Measurements from ENCODE around the gene ABHD8.

ABHD8 gene

DNA sequence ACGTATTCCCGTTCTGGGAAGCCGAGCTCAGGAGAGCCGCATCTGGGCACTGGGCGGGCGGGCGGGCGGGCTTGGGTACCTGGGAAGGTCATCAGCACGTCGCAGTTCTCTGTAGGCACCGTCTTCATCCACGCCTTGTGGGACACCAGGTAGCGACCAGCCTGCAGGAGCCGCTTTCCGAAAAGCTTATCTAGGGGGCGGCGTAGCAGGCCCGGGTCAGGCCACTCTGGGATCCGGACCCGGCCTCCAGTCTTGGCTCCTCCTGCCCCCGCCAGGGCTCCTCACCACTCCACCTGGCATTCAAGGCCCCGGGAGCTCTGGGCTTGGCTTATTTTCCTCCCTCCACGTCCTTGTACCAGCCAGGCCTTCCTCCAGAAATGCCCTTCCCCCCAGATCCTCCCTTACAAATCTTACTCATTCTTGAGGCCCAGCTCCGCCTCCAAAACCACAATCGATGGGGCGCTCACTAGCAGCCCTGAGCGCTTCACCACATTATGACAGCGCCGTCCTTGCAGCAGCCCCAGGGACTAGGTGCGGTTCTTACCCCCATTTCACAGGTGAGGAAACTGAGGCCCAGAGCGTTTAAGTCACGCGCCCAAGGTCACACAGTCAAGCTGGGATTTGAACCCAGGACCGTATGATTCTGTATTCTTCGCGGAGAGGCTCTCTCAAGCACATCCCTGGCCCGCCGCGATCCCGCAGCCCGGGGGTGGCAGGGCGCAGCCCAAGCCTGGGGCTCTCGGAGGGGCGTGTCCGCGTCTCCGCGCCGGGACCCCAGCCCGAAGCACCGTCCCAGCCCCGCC is 30.6 kb upstream of the ABHD8 start:
- peak; percentile 65 for DNase-seq

DNA sequence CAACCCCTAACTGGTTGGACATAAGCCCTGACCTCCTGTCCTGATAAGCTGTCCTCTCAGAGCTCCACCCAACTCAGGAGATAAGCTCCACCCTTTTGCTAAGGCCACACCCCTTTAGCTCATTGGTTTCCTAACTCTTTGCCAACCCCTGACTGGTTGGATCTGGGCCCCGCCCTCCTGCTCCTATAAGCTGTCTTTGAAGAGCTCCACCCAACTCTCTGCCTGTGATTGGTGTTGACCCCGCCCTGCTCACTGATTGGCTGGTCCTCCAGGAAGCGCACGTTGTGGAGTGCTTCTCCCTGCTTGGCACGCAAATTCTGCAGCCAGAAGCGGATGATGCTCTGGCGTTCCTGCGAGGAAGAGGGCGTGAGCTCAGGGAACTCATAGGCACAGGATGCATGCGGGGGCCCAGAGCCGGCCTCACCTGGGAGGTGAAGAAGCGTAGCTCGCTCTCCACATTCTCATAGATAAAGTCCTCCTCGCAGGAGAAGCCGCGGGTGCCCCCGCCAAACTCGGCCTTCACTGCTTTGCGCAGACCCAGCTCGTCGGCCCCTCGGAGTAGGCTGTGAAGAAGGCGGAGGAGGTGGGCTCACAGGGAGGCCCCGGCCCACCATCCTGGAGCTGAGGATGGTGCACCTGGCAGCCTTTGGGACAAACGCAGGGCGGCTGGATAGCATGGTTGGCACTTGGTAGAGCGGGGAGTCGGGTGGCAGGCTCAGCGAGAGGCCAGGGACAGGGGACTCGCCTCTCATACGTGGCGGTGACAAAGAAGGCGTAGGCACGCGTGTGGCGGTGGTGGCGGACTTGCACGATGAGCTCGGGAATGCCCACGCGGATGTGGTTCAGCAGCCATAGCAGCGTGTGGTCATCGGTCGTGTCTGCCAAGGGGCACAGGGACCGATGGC is 29.7 kb upstream of the ABHD8 start:
- peak; percentile 61 for DNase-seq

DNA sequence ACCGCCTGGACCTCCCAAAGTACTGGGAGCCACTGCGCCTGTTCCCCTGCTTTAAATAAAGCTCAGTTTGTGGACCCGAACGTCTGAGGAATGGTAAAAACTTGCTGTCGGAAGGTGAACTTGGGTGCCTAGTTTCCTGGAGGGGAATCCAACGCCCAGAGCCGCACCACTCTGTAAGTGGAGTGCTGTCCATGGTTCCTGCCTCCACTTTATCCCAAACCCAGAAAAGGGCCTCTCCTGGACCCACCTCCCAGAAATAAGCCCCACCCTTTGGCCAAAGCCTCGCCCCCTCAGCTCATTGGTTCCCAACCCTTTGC is 29.1 kb upstream of the ABHD8 start:
- no peak for DNase-seq

DNA sequence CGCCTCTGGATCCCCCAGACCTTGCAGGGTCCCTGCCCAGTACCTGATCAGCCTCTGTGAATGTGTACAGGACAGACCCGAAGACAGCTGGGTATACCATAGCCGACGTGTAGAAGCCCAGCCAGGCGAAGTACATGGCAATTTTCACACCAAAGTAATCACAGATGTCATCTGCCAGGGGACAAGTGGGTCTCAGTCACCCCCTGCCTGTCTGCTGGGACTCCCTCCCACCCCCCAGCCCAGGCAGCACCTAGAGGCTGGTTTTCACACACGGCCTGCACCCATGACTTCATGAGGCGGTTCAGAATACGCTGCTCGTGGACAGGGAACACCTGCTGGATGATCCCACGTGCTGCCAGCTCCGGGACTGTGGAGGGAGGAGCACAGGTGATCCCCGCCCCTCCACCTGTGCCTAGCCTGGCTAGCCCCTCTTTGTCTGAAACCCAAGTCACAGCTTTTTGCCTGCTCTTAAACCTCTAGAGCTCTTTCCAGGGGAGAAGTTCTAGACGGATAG is 27.9 kb upstream of the ABHD8 start:
- DNase-seq = no peak

DNA sequence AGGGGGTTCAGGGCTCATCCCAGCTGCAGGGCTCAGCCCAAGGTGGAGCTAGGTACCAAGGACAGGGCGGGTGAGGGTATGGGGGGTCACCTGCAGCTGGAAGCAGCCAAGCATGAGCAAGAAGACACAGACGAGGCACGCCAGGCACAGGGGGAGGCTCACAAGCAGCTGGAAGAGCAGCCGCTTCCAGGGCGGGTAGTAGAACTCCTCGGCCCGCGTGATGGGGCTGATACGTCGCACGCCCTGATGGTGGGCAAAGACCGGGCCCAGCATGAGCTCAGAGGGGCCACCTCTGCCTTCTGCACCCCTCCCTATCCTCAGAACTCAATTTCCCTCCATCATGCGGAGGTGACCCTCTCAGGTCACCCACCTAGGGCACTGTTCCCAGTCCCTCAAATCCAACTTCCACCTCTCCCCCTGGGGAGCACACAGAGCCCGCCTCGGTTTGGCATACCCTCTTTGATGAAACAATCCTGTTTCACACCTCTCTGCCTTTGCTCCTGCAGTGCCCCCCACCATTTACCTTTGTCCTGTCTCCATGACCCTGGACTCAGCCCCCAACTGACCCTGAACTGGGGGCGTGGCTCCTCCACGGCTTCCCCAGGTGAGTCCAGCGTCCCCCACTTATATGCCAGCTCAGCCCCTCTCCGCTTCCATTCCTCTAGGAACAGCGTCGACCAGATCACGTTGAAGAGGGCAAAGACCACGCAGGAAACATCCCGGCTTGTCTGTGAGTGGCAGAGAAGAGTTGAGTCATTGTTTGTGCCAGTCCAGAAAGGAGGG is 27.2 kb upstream of the ABHD8 start:
- no peak for DNase-seq

DNA sequence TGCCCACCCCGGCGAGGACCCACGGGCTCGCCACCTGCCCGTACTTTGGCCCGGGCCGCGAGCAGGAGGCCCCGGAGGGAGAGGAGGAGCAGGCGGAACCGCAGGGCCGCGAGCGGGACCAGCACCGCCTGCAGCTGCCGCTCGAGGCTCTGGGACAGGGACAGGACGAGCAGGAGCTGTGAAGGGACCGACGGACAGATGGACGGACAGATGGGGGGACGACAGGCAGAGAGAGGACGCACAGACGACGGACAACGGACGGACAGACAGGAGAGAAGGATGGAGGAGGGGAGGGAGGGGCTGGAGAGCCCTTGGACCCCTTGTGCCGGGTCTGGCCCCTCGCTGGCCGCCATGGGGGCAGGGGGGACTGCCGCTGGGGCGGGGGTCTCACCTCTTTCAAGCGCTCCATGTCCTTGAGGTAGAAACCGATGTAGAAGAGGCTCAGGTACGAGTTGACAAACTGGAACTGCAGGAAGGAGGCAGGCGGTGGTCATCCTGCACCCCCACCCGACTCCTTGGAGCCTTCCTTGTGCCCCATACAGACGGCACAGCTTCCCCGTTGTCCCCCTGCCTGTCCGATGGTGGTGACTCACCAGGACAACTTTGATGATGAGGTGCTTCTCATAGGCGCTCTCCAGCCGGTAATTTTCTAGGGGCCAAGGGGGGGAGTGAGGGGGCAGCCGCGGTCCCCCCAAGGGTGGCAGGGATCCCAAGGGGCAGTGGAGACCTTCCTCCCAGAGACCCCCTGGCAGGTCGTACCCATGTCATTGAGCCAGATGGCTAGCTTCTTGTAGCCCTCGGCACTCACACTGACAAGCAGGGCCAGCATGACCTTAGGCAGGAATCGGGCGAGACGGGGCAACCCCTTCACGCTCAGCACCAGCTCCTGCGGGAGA is 26.4 kb upstream of the ABHD8 start:
- no peak for DNase-seq

DNA sequence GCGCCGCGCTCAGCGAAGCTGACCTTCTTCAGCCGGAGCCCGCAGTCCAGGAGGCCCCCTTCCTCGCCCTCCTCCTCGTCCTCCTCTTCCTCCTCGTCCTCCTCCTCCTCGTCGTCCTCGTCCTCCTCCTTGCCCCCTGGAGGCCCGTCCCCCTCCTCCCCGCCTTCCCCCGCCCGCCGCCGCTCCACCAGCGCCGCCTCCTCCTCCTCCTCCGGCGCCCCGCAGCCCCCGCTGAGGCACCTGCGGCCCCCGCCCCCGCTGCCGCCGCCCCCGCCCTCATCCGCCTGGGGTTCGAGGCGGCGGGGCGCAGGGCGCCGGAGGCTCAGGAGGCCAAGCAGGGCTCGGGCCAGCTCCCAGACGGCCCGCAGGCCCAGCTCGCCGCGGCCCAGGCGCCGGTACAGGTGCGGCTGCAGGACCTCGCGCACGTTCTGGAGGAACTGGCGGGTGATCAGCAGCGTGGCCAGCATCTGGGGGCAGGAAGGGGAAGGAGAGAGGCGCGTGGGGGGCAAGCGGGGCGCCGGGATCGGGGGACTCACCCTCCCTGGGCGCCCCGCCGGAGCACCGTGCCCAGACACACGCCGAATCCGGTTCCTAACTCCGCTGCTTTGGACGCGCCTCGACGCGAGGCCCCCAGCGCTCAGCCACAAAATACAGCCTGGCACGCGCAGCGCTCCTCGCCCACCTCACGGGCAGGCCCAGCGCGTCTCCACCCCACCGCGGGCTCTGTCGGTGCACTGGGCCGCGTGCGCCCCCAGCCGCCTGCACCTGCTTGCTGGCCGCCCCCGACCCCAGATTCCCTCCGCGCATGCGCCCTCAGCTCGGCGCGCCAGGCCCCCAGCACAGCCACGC is 25.5 kb upstream of the ABHD8 start:
- DNase-seq = no peak

DNA sequence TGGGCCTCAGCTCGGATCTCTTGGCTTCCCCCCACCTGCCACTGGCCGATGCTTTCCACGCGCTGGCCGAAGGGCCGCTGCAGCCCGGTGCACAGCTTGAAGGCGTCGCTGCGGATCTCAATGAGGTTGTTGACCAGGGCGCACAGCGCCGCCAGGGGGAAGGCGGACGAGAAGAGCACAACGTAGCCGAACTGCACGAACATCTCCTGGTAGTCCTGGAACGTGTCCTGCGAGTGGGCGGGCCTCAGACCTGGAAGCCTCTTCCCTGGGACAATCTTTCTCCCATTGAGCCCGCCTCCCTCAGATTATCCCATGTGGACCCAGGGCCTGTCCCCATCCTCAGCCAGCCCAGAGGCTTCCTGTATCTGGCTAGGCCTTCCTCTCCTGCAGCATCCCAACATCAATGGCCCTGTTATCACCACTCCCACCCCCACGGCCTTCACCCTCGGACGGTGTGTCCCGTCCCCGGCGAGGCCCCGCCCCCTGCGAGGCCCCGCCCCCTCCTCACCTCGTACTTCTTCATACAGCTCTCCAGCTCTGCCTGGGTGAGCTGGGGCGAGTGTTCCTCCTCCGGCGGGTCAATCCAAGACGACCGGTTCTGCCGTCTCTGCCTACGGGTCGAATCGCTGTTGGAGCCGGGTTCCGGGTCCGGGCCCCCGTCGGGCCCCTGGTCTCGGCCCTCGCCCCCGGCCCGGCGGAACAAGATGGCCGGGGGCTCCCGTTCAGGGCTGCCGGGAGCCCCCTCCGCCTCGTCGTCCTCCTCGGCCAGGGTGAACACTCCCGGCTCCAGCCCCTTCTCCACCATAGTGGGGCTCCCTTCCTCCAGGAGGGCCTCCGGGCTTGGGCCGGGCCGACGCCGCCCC is 24.7 kb upstream of the ABHD8 start:
- peak; percentile 55 for DNase-seq

DNA sequence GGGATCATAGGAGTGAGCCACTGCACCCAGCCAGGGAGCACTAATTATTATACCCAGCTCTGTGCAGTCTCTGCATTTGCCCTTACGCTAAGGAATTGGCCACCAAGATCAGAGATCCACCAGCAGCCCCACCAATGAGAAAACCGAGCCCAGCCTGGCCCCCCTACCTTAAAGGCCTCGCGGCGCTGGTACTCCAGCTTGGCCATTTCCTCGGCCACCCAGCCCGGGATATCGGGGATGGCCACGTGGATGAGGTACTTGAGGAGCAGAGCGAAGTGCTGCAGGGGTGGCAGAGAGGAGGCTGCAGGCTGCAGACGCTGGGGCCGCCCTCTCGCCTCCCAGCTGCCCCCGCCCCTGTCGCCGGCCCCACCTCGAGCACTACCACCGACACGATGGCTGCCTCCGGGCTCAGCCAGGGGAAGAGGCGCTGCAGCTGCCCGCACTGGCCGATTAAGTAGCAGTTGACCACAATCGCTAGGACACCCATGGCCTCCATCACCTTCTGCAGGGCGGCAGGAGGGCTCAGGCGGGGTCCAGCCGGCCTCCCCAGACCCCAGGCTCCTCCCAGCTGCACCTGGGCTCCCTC is 23.9 kb upstream of the ABHD8 start:
- DNase-seq = no peak

DNA sequence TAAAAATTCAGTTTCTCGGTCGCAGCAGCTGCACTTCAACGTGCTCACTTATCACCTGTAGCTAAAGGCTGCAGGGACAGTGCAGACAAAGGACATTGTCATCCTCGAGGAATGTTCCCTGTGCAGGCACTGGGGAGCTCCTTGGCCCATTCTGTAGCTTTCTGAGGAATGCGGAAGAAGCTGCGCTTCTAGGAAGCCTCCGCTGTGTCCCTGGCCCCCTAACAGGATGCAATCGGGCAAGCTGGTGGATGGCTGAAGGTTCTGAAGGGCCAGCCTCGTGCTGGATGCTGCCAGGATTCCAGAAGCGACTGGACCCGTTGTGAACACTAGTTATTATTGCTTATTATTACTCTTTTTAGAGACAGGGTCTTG is 23.4 kb upstream of the ABHD8 start:
- DNase-seq = no peak

DNA sequence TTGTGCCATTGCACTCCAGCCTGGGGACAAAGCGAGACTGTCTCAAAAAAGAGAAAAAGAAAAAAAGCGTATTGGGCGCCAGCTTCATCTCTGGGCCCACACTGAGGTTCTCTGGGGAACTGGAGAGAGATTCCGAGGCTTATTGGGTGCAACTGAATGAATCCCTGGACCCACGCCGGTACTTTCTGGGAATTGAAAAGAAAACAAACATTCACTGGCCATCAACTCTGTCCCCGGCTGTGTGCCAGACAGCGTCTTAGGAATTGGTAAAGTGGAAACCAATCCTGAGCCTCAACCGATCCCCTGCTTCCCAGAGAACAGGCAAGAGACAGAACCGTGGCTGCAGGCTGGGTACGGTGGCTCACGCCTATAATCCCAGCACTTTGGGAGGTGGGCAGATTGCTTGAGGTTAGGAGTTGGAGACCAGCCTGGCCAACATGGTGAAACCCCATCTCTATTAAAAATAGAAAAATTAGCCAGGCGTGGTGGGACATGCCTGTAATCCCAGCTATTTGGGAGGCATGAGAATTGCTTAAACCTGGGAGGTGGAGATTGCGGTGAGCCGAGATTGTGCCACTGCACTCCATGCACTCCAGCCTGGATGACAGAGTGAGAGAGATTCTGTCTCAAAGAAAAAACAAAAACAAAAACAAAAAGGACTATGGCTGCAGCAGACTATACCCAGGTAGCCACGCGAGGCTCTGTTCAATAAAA is 22.8 kb upstream of the ABHD8 start:
- no peak for DNase-seq

DNA sequence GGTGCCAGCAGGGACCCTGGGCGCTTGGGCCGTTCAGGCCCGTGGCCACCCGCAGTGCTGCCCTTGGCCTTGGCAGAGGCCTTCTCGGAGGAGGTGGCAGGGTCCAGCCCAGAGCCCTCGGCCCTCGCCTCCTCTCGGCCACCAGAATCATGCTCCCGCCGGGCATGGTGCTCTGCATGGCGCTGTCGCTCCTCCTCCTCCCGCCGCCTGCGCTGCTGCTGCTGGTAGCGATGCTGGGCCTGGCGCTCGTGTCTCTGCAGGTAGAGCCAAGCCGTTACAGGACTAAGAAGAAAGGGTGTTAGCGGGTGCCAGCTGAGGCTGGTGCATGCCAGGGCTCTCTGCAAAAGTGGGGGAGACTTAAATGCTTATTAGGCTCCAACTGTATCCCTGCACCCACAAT is 21.9 kb upstream of the ABHD8 start:
- DNase-seq = no peak

DNA sequence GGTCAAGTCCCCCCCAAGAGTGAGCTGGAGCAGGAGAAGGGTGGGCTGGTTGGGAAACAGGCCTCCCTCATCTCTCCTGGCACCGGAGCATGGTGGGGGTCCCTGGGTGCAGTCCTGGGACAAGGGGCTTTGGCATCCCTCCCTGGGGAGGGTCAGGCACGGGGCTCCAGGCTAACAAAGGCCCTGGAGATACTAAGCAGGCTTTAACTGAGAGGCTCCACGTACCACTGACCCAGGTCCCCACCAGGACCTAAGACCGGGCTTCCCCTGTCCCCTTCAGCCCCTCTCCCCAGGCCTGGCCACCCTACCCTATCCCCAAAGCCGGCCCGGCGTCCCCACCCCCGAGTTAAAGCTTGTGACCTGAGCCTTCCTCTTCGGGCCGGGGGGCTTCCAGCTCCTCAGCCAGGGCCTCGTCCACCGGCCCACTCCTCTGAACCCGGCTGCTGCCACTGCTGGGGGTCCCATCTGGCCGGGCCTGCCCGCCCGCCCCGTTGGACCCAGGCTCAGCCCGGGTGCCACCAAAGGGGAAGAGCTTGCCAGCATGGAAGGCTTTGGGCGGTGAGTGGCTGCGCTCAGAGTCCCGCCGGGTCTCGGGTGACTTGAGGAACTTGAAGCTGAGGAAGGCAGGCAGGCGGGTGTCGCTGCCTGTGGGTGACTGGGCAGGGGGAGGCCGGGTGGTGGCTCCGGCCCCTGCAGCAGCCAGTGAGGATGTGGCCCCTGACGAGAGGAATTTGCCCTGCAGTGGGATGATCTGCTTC is 21.3 kb upstream of the ABHD8 start:
- DNase-seq = no peak

DNA sequence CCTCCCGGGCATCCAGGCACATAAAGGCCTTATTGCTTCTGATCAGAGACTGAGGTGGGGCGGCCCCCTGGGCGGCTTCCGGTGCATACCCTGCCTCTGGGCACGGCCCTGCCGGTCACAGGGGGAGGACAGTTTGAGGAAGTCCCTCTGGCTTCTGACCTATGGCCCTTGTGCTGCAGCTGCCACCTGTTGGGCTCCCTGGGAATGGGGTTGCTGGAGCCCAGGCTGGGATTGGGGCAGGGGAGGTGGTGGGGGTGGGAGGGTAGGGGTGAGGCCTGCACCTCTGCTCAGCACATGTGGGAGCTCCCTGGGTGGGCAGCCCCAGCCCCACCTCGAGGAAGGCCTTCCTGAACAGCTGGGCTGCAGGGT is 20.7 kb upstream of the ABHD8 start:
- peak; percentile 51 for DNase-seq

DNA sequence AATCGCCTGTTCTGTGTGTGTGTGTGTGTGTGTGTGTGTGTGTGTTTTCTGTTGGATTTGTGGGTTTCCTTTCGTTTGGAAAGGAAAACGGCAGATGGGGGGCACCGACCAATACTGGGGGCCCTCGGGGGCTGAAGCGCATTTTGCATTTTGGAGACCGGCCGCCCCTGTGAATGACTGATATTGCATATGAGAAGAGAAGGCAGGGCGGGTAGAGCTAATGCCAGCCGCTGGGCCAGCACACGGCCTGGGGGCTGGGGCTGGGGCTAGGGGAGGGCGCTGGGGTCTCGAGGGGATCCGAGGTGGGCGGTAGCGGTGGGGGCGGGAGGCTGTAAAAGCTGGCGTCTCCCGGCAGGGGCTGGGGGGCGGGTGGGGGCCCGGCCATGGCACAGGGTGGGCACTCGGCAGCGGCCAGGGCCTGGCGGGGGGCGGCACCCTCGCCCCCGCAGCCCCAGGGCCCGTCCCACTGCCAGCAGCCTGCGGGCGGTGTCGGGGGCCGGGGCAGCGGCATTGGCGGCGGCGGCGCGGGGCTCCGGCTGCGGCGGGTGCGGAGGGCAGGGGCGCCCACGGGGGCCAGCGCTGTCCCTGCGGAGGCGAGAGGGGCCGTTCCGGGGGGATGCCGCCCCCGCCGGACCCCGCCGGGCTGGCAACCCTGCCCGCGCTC is 20.2 kb upstream of the ABHD8 start:
- no peak for DNase-seq

DNA sequence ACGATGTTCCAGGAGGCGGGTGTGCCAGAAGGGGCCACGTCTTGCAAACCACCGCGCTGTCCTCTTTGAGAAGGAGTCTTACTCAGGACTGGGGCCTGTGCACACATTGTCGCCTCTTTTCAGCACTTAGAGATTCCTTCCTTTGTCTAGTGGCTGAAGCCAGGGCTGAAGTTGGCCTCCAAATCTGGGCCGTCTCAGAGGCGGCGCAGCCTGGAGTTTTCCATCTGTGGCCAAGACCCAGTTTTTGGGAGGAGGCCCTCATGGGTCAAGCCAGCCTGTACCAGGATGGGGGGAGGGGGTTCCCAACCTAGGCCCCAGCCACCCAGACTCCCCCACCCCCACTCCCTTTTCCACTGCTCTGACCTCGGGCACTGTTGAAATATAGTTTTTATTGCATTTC is 19.6 kb upstream of the ABHD8 start:
- DNase-seq = no peak

DNA sequence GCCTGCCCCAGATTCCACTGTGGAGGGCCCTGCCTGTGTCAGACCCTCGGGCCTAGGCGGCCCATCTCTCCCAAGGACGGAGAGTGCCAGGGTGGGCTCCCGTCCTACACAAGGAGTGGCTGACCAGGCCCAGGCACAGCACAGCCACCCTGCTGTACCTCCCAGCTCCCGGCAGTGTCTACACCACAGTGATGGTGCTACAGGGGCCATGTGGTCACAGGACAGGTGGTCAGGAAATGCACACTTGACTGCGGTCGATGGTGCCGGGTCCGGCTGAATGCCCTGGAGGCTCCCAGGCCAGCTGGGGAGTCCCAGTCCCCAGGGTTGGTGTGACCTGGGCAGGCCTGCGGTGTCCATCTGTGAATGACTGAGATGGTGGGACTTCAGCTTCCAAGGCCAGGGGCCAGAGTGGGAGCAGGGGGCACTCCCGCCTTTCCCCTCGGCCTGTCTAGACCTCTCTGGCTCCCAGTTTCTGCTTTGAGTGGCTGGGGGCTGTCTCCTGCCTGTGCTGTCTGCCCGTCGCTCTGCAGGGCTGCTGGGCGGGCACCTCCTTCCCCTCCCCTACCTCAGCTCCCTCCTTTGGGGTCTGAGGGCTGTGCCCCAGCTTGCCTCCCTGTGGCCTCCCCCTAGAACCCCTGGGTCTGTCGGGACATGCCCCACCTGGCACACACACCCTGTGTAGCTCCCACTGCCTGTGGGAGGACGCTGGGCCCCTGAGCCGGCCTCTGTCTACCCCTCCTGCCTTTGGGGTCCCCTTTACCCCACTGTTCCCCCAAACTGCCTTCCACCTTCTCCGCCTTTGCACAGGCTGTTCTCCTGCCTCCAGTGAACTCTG is 18.6 kb upstream of the ABHD8 start:
- no peak for DNase-seq

All from activated CD4-positive, CD25-positive, alpha-beta regulatory T cell treated with anti-CD3 and anti-CD28 coated beads, Interleukin-2, amount 50 U/mL, for 72 hours (primary cell).